C4-2B (cell line): ENCODE measurements around the gene ARSJ.

Source experiments
- ZFX ChIP-seq: fragments of 450-650 bp; IDR thresholded peaks from 2 replicates; pipeline ENCODE4 v1.6.1; 2017
- TF ChIP-seq, protein P1 (sequence below): fragments of 450-650 bp; conservative IDR thresholded peaks from 2 replicates; pipeline ENCODE4 v1.5.1; 2017; ENCODE audit warnings: mild to moderate bottlenecking

DNA sequence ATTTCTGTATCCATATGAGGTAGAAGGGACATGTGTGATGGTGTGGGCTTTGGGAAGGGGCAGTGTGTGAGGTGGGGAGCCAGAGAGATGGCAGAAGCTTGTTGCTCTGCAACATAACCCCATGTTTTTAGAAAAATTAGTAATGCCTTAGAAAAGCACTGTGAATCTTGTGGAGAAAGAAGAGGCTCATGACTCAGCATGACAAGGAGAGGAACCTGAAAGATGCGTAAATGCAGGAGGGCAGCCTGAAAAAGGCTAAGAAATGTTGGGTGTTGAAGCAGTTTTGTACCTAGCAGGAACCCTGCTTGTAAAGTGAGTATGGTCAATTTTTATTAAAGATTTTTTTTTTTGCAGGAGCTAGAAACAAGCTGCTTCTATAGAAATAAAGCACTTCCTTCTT is 59.8 kb downstream of the ARSJ start:
- TF ChIP-seq, protein P1, sequence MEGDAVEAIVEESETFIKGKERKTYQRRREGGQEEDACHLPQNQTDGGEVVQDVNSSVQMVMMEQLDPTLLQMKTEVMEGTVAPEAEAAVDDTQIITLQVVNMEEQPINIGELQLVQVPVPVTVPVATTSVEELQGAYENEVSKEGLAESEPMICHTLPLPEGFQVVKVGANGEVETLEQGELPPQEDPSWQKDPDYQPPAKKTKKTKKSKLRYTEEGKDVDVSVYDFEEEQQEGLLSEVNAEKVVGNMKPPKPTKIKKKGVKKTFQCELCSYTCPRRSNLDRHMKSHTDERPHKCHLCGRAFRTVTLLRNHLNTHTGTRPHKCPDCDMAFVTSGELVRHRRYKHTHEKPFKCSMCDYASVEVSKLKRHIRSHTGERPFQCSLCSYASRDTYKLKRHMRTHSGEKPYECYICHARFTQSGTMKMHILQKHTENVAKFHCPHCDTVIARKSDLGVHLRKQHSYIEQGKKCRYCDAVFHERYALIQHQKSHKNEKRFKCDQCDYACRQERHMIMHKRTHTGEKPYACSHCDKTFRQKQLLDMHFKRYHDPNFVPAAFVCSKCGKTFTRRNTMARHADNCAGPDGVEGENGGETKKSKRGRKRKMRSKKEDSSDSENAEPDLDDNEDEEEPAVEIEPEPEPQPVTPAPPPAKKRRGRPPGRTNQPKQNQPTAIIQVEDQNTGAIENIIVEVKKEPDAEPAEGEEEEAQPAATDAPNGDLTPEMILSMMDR = no peak
- TF ChIP-seq ZFX = no peak
